ENCODE results near the gene TBL3. TPM values are rescaled to one million over a fixed set of nuclear protein-coding genes. Genes with fewer than 3 reads are reported as not detected.
"Not testable (repeated sequence)": the region's sequence is repeated elsewhere in the genome, so short reads cannot be mapped to it uniquely, and the experiment has no call there.

Gene TBL3
- total RNA-seq, 1 donor = 22.7 TPM

GRCh38 chr16:1950559-1950958, 21.3 kb upstream of the TBL3 start:
- no peak for TF ChIP-seq CTCF (IDR thresholded peaks at IDR 0.05; ENCODE audit: insufficient read depth, low read length)
- no peak for DNase-seq (ENCODE audit: low read depth)
- H3K4me3 ChIP-seq (ENCODE audit: low read depth, low read length) = no peak overlapping the region

- TF ChIP-seq CTCF (IDR thresholded peaks at IDR 0.05; ENCODE audit: insufficient read depth, low read length) = no peak
- no peak overlapping the region for H3K4me3 ChIP-seq (ENCODE audit: low read depth, low read length)
- DNase-seq (ENCODE audit: low read depth) = no peak
Measured at GRCh38 chr16:1953734-1954133, 18.1 kb upstream of the TBL3 start.

- H3K4me3 ChIP-seq (ENCODE audit: low read depth, low read length) = not testable (repeated sequence)
Measured at GRCh38 chr16:1957434-1958142, 14.3 kb upstream of the TBL3 start.

GRCh38 chr16:1958143-1958491, 13.7 kb upstream of the TBL3 start:
- not testable (repeated sequence) for H3K4me3 ChIP-seq (ENCODE audit: low read depth, low read length); DNase-seq (ENCODE audit: low read depth)

More at GRCh38 chr16:1957434-1958142, 14.3 kb upstream of the TBL3 start:
- not testable (repeated sequence) for DNase-seq (ENCODE audit: low read depth)

- no peak for DNase-seq (ENCODE audit: low read depth)
- TF ChIP-seq CTCF (IDR thresholded peaks at IDR 0.05; ENCODE audit: insufficient read depth, low read length) = no peak
- H3K4me3 ChIP-seq (ENCODE audit: low read depth, low read length) = peak overlapping the region; percentile 37
Measured at GRCh38 chr16:1958715-1959268, 13.1 kb upstream of the TBL3 start.

- peak; percentile 40 for TF ChIP-seq CTCF (IDR thresholded peaks at IDR 0.05; ENCODE audit: insufficient read depth, low read length)
- H3K4me3 ChIP-seq (ENCODE audit: low read depth, low read length) = peak within 1 kb of the TSS; percentile 85
- peak; percentile 89 for DNase-seq (ENCODE audit: low read depth)
Measured at GRCh38 chr16:1959269-1960039, 12.4 kb upstream of the TBL3 start, which contains the start of gene NDUFB10. Gene NDUFB10, plus strand, starts transcription at chr16:1959538. Its CDS starts 87 bp downstream, at chr16:1959625.

GRCh38 chr16:1960665-1961630, 10.9 kb upstream of the TBL3 start:
- no peak for TF ChIP-seq CTCF (IDR thresholded peaks at IDR 0.05; ENCODE audit: insufficient read depth, low read length)
- DNase-seq (ENCODE audit: low read depth) = peak; percentile 43
- H3K4me3 ChIP-seq (ENCODE audit: low read depth, low read length) = peak overlapping the region; percentile 85
